ENCODE results near the gene ARID5A. TPM values are rescaled to one million over a fixed set of nuclear protein-coding genes. Genes with fewer than 3 reads are reported as not detected.

ARID5A gene
- polyA plus RNA-seq, 3 donors = 7.7 to 71.1 (median 63.3) TPM

DNA sequence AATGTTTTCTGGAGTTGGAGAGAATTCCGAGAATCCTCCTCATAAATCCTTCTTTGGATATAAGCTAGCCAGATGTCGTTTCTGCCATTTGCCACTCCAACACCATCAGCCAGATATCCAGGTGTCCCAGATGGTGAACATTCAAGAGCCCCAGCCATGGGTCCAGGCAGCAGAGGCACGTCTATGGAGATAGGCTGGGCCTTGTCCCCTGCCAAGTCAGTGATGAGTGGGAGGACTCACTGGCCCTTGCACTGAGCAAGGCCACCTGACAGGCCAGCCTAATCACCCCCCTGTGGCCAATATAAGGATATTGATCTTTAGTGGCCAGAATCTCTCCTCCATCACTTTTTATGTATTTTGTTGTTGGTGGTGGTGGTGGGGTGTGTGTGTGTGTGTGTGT, 28.0 kb downstream of the ARID5A start:
- WGBS, 3 donors = 66 to 75% (median 75%) methylated on average over 3 of the region's 3 CpGs

DNA sequence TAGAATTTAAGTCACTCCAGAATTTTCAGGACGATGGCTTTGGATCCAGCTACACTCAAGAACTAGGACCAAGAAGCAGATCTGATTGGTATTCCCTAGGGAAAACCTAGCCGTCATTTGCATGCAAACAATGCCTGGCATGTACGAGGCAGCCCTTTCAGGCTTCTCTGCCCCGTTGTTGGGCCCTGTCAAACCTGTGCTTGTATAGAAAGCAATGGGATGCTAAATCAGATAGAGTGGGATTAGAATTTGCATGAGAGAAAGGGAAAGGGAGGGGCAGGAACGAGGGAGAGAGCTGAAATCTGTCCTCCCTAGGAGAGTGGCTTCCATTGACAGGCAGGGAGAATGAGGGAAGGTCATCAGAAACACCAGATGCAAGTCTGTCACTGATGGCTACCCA, 28.6 kb downstream of the ARID5A start:
- WGBS, 3 donors = 69 to 77% (median 71%) methylated on average over 5 of the region's 5 CpGs
- H3K27ac ChIP-seq (ENCODE audit: low read depth, low read length) = no peak overlapping the region

More for the DNA sequence above, 28.0 kb downstream of the ARID5A start:
- H3K27ac ChIP-seq (ENCODE audit: low read depth, low read length) = no peak overlapping the region

DNA sequence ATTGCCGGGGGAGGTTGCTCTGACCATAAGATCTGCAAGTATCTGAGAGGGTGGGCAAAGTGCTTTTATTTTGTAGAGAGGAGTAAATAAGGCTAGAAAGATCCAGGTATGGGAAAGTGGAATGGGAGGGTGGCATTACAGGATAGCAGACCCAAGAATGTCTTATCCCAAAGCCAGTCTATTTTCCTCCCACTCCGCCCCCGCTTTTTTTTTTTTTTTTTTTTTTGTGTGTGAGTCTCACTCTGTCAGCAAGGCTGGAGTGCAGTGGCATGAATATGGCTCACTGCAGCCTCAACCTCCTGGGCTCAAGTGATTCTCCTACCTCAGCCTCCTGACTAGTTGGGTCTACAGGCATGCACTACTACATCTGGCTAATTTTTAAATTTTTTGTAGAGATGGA, 31.5 kb downstream of the ARID5A start:
- 82 to 99% (median 98%) methylated on average over 3 of the region's 3 CpGs for WGBS, 3 donors
- no peak overlapping the region for H3K27ac ChIP-seq (ENCODE audit: low read depth, low read length)

DNA sequence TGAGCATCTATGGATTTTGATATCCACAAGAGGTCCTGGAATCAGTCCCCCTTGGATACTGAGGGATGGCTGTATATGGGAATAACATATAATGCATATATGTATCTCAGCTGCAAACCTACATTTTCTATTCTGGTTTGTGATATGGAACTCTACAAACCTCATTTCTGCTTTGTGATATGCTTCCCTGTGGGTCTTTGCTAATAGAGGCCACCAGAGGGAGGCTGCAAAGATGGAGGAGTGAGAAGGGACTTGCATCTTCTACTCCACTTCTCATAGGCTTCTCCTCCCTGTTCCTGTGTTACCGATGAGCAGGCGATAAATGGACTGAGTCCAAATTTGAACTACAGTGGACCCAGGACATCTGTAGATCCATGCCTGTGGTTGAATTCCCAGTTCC, 37.8 kb downstream of the ARID5A start:
- WGBS, 3 donors = 88 to 94% (median 89%) methylated on average over 2 of the region's 2 CpGs
- no peak overlapping the region for H3K27ac ChIP-seq (ENCODE audit: low read depth, low read length)

DNA sequence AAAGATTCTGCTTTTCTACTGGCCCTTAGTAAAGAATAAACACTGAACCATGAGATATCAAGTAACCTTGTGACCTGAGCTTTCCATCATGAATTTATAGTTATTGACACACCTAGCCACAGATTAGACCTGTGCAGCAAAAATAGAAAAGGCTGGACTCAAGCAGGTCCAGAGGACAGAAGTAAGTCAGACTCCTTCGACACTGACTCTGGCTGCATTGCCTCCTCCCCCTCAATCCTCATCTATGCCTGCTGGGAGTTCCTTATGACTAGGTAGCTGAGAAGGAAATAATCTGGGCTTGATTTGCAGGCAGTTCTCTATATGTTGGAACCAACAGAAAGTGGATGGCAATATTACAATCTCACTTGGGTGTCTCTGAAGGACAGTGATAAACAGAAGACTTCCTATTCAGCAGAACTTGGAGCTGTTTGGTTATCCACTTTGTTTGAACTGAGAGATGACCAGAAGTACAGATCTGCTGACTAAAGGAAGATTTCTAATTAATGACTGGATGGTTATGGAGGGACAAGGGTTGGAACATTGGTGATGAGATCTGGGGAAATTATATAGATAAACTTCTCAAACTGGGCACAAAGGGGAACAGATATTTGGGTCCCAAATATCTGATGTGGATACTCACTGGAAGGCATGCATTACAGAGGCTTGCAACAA, 39.4 kb downstream of the ARID5A start:
- H3K27ac ChIP-seq (ENCODE audit: low read depth, low read length) = no peak overlapping the region
- WGBS, 3 donors = 55 to 79% (median 79%) methylated on average over 1 of the region's 1 CpG

DNA sequence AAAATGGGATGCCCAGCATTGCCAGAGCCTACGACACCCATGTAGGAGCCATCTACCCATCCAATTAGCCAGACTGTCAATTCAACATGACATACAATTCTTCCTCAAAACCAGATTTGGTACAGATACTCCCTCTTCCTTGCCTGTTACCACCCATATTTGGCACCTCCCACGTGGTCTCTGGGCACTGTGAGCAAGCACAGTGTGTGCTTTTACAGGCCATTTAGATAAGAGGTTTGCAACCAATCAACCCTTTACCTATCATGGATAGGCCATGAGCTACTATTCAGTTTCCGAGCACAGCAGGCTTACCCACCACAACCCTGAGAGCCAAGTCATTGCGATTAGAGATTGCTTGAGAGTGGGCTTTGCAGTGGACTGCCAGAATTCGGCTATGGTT, 40.9 kb downstream of the ARID5A start:
- no peak overlapping the region for H3K27ac ChIP-seq (ENCODE audit: low read depth, low read length)

DNA sequence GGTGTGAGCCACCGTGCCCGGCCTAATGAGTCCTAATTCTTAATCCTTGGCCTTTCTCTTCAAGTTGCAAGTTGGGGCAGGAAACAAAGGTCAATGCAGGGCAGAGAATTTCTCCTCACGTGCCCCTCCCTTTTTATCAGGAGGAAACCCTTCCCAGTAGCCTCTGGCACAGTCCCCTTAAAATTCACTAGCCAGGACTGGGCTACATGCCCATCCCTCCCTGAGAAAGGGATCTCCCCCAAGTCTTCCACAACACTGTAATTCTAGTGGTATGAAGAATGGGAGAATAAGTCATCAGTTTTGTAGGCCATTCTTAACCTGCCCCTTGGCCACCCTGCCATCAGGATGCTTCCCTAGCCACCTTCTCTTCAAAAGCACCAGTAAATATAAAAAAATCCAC, 42.2 kb downstream of the ARID5A start:
- H3K27ac ChIP-seq (ENCODE audit: low read depth, low read length) = no peak overlapping the region
- WGBS, 3 donors = 66 to 85% (median 71%) methylated on average over 3 of the region's 3 CpGs

More for the DNA sequence above, 40.9 kb downstream of the ARID5A start:
- 72 to 94% (median 84%) methylated on average over 5 of the region's 5 CpGs for WGBS, 3 donors

DNA sequence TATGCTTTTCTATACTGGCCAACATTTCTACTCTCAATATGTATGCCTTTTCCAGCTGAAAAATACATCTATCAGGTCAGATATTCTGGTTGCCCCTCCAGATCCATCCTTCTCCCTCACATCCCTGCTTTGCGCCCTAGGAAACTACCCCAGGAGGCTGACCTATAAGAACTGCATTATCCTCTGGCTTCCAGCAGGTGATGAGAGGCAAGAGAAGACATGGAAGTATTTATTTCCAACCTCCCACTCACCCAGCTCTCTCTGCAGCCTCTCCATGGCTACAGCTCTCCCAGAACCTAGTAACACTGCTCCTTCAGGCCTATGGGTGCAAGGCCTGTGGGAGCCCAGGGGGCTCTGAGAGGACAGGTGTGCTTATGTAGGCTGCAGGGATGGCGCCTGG, 42.9 kb downstream of the ARID5A start:
- H3K27ac ChIP-seq (ENCODE audit: low read depth, low read length) = no peak overlapping the region
- WGBS, 3 donors = 98 to 100% (median 98%) methylated on average over 2 of the region's 2 CpGs

DNA sequence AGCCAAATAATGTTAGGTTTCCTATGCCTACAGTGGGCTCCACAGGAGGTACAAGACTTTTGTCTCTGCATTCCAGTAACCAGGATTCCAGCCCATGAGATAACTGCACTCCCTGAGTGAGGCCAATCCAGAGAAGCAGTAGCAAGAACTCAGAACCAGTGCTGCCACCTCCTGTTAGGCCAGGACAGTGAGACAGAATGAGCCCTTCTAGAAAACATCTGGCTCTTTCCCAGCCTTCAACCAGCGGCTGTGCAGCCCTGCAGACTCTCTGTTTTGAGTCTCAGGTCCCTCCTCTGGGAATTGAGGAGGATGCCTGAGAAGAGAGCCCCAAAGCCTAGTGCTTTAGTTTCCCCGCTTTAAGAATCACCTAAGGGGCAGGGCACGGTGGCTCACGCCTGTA, 44.2 kb downstream of the ARID5A start:
- WGBS, 3 donors = 72 to 89% (median 88%) methylated on average over 4 of the region's 4 CpGs
- no peak overlapping the region for H3K27ac ChIP-seq (ENCODE audit: low read depth, low read length)

DNA sequence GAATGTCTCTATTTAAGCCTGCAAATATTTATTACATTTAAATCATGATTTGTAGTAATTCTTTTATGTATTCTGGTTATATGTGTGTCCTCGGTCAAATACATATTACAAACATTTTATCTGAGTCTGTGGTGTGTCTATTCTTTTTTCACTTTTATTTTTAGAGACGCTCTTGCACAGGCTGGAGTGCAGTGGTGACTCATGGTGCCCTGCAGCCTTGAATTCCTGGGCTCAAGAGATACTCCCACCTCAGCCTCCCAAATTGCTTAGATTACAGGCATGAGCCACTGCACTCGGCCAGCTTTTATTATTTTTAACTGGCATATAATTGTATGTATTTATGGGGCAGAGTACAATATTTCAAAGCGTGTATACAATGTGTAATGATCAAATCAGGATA, 47.5 kb downstream of the ARID5A start:
- whole genome bisulfite sequencing, 3 donors = 89 to 95% (median 91%) methylated on average over 4 of the region's 4 CpGs
- no peak overlapping the region for H3K27ac ChIP-seq (ENCODE audit: low read depth, low read length)

DNA sequence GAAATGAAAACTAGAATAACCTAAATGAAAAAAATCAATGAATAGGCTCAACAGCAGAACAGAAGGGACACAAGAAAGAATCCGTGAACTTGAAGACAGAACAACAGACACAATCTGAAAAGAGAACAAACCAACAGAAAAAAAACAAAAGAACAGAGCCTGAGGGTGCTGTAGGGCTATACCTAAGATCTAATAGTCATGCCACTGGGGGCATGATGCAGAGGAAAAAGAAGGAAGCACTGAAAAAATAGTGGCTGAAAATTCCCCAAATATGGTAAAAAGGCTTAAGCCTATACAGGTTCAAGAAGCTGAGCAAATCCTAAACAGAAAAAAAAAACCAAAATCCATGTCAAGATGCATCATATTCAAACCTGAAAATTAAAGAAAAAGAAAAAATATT, 51.3 kb downstream of the ARID5A start:
- WGBS, 3 donors = 93 to 100% (median 94%) methylated on average over 1 of the region's 1 CpG
- no peak overlapping the region for H3K27ac ChIP-seq (ENCODE audit: low read depth, low read length)

DNA sequence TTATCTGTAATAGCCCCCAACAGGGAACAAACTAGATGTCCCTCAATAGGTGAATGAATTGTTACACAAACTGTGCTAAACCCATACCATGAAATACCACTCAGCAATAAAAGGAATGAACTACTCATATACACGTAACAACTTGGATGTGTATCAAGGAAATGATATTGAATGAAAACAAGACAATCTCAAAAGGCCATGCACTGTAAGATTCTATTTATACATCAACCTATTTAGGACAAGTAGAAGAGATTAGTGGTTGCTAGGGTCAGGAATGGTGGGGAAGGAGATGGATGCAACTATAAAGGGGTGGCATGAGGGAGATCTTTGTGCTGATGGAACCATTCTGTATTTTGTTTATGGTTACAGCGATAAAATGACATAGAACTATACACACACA, 54.5 kb downstream of the ARID5A start:
- H3K27ac ChIP-seq (ENCODE audit: low read depth, low read length) = no peak overlapping the region
- WGBS, 3 donors = 84 to 94% (median 86%) methylated on average over 2 of the region's 2 CpGs

DNA sequence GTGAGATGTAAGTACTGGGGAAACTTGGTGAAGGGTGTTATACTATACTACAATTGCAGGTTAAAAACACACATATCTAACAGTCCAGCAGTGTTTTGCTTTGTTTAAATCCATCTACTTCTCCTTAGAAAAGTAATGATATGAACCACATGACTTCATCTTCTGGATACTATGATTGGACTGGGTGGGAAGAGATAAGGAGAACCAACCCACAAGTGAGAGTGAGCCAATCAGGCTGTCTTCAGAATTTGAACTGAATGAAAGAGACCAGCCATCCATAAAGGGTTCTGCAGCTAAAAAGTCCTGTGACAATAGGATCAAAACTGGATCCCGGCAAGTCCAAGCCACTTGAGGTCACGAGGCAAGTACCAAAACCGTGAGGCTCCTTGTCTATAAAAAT, 54.9 kb downstream of the ARID5A start:
- WGBS, 3 donors = 91 to 99% (median 98%) methylated on average over 3 of the region's 3 CpGs
- no peak overlapping the region for H3K27ac ChIP-seq (ENCODE audit: low read depth, low read length)

DNA sequence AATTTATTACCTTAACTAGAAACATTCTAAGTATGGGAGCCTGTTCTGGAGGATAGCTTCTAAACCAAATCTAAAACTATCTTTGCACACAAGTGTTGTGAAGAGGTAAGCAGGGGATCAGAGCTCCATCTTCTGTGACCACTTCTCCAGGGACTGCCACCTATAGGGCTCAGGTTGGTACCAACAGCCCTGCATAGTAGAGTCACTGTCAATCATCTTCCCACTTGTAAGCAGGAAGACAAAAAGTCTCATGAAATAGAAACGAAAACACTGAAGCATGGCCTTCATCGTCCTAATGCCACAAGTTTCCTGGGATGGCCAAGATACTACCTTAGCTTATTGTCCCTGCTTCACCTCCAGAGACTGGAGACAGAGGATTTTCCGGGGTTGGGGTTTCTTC, 57.7 kb downstream of the ARID5A start:
- WGBS, 3 donors = 59 to 83% (median 67%) methylated on average over 3 of the region's 3 CpGs

DNA sequence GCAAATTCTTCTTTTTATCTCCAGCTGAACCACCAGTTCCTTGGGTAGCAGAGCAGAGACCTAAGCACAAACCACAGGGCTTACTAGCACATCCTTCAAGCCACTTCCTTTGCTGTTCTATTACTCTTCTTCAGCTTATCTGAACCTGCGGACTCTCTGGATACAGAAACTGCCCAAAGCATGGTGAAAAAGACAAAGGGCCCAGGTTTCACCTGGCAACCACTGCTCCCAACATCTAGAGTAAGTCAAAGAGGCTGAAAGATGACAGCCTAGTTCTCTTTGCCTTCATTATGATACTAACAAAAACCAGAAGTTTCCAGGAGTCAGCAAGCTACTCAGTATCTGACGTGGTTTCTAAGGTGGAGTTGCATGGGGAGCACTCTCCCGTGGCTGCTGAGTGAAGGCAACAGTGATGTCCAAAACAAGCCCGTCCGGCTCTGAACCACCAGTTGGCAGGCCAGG, 58.2 kb downstream of the ARID5A start:
- WGBS, 3 donors = 77 to 92% (median 82%) methylated on average over 5 of the region's 5 CpGs
- no peak overlapping the region for H3K27ac ChIP-seq (ENCODE audit: low read depth, low read length)

More for the DNA sequence above, 57.7 kb downstream of the ARID5A start:
- no peak overlapping the region for H3K27ac ChIP-seq (ENCODE audit: low read depth, low read length)

DNA sequence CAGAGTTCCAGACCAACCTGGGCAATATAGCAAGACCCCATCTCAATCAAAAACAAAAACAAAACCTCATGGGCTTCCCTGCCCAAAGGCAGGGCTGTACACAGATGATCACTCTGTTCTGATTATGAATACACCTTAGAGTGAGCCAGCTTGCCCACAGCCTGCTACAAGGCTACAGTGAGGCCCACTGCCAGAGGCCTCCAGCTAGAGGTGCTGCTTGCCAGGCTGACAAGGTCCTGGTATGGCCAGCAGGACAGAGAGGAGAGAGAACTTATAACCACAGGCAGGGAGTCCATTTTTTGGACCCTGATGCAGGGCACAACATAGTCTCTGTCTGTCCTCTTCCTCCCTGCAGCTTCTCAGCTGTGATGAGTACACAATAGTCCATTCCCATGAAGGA, 60.0 kb downstream of the ARID5A start:
- no peak overlapping the region for H3K27ac ChIP-seq (ENCODE audit: low read depth, low read length)

DNA sequence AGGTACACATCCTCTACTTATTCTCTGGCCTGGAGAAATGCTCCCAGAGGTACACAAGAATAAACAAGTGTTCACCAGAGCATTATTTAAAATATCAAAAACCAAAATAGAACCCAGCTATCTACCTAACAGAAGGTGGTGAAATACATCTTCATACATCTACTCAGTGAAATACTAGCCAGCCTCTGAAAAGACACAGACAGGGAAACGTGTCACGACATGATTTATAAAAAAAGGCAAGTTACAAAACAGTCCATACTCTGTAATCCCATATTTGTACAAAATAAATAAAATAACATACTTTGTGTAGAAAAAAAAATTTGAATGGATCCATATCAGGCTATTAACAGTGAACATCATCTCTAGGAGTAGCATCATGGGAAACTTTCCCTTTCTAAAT, 63.4 kb downstream of the ARID5A start:
- WGBS, 3 donors = 83 to 87% (median 85%) methylated on average over 2 of the region's 2 CpGs
- no peak overlapping the region for H3K27ac ChIP-seq (ENCODE audit: low read depth, low read length)

DNA sequence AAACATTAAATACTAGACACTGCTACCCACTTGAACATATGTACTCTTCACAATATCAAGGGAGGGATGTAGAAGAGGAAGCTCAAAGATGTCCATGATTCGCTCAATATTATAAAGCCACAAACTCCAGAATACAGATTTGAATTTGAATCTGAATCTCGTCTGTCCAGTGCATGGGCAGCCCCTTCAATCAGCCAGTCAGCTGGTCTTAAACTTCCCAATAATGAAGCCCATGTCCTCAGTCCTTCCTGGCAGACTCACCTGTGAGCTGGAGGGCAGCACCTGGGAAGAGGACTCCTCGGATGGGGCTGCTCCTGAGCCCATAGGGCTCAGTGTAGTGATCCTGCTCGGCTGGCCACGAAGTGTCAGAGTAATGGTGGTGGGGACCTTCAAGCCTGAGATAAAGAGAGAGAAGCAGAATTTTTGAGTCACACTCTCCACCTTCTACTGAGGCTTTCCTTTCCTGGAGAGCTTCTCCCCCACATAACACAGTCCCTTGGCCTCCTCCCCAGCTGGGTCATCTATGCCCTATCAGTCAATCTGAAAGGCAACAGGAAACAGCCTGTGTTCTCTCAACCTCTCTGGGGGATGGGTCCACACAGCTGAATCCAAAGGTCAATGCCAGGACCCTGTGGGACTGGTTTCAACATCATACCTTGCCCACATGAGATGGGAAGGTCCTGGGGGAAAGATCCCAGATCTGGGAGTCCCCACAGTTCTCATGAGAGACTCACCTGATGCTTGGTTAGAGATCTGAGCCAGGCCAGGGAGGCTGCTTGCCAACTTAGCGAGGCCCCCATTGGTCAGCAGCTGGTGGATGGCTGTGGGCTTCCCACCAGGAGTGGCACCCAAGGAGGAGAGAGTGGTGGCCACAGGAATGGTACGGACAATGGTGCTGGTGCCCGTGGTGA, 65.1 kb downstream of the ARID5A start:
- no peak overlapping the region for H3K27ac ChIP-seq (ENCODE audit: low read depth, low read length)
- WGBS, 3 donors = 56 to 92% (median 91%) methylated on average over 8 of the region's 8 CpGs

All from adipose tissue (tissue), 3 donors.